Endothelial cell of umbilical vein (primary cell): ENCODE results near the gene PCDH19. TPM values are rescaled to one million over a fixed set of nuclear protein-coding genes. Genes with fewer than 3 reads are reported as not detected.

Experiments used
- BruUV-seq: library from RNA; stranded (reverse); fragments of 400-500 nt; replicated peaks from 2 replicates; lab custom pipeline; 2021; lab: Mats Ljungman, UMichigan
- CTCF ChIA-PET: fragments of 300-600, 350-600 bp; sonication (Branson Sonifier 250); formaldehyde crosslinking; loops from one replicate; lab custom pipeline; 2021; ENCODE audit warnings: antibody characterized with exemption, inconsistent platforms; lab: Charles Lee
- POLR2A ChIA-PET: fragments of 300-600, 350-600 bp; sonication (Branson Sonifier 250); formaldehyde crosslinking; loops from one replicate; lab custom pipeline; 2021; ENCODE audit warnings: antibody characterized with exemption, inconsistent platforms; lab: Charles Lee
- DNase-seq: peaks from one replicate; pipeline ENCODE4 v3.0.0-alpha.2; 2011; ENCODE audit warnings: low read depth, low spot score
- FAIRE-seq: peaks from 2 replicates; lab custom pipeline; 2011; peaks lifted over from hg19 to GRCh38; lab: Jason Lieb, UNC
- H2AFZ ChIP-seq: 2 replicates; pipeline ENCODE4 v1.6.0; 2012; ENCODE audit warnings: low read depth, low read length, control low read depth, inconsistent platforms
- H3K27ac ChIP-seq: 2 replicates; pipeline ENCODE4 v1.5.1; 2011; ENCODE audit warnings: low read depth, mild to moderate bottlenecking, control low read depth, low read length, moderate library complexity; ENCODE audit not compliant: insufficient read depth
- H3K27me3 ChIP-seq, 2 experiments: 2 replicates each; pipeline versions ENCODE4 v1.6.0 to v1.6.1; 2011; ENCODE audit warnings: low read length in 2 of 2, mixed read lengths in 1 of 2; ENCODE audit not compliant: control insufficient read depth in 2 of 2, insufficient read depth in 2 of 2
- H3K36me3 ChIP-seq, 2 experiments: 2 replicates in 1 of 2; 3 replicates in 1 of 2; pipeline ENCODE4 v1.5.1; 2011; ENCODE audit warnings: low read length in 2 of 2, mild to moderate bottlenecking in 1 of 2, moderate library complexity in 1 of 2; ENCODE audit not compliant: control insufficient read depth in 2 of 2, insufficient read depth in 2 of 2; ENCODE audit errors: extremely low read depth in 1 of 2
- H3K4me1 ChIP-seq: 3 replicates; pipeline ENCODE4 v1.5.1; 2011; ENCODE audit warnings: mild to moderate bottlenecking, low read length; ENCODE audit not compliant: control insufficient read depth, insufficient read depth; ENCODE audit errors: extremely low read depth
- H3K4me2 ChIP-seq: 2 replicates; pipeline ENCODE4 v1.6.1; 2011; ENCODE audit warnings: low read length, control low read depth, mixed read lengths; ENCODE audit not compliant: insufficient read depth
- H3K4me3 ChIP-seq, 3 experiments: fragments of 200-600 bp in 1 of 3; sonication (generic), shearing (Covaris generic) in 1 of 3; replicated peaks in 1 of 3; 2 replicates each; pipeline ENCODE4 v1.5.1; 2011 to 2016; ENCODE audit warnings: control low read depth in 3 of 3, low read length in 3 of 3, mild to moderate bottlenecking in 2 of 3, inconsistent platforms in 1 of 3, low read depth in 1 of 3, moderate library complexity in 1 of 3; ENCODE audit not compliant: insufficient read depth in 1 of 3
- H3K79me2 ChIP-seq: 2 replicates; pipeline ENCODE4 v1.6.0; 2012; ENCODE audit warnings: low read length, inconsistent platforms; ENCODE audit not compliant: control insufficient read depth, insufficient read depth
- H3K9ac ChIP-seq: replicated peaks from 2 replicates; pipeline ENCODE3; 2011; ENCODE audit warnings: low read length, control low read depth; ENCODE audit not compliant: insufficient read depth; ENCODE audit errors: extremely low read depth
- H3K9me1 ChIP-seq: replicated peaks from 3 replicates; pipeline ENCODE4 v1.6.0; 2011; ENCODE audit warnings: mild to moderate bottlenecking, low read length; ENCODE audit not compliant: control insufficient read depth, insufficient read depth; ENCODE audit errors: extremely low read depth
- H3K9me3 ChIP-seq: replicated peaks from 2 replicates; pipeline ENCODE4 v1.5.1; 2012; ENCODE audit warnings: low read length, inconsistent platforms; ENCODE audit not compliant: control insufficient read depth, insufficient read depth
- H4K20me1 ChIP-seq: replicated peaks from 2 replicates; pipeline ENCODE3; 2011; ENCODE audit warnings: mild to moderate bottlenecking, low read length; ENCODE audit not compliant: control insufficient read depth, insufficient read depth; ENCODE audit errors: extremely low read depth
- CTCF ChIP-seq, 2 donors: IDR thresholded peaks; 1 replicate in 1 of 2; 2 replicates in 1 of 2; pipeline ENCODE4 v1.5.1; 2011; ENCODE audit warnings: low read length in 2 of 2, mild to moderate bottlenecking in 2 of 2, moderate library complexity in 2 of 2, control low read depth in 1 of 2, inconsistent platforms in 1 of 2, low read depth in 1 of 2; ENCODE audit not compliant: insufficient read depth in 1 of 2; ENCODE audit errors: extremely low read depth in 1 of 2
- EZH2 ChIP-seq: IDR thresholded peaks from 2 replicates; pipeline ENCODE4 v1.6.1; 2012; ENCODE audit warnings: borderline replicate concordance, low read depth, mild to moderate bottlenecking, moderate library complexity, low read length, inconsistent platforms; ENCODE audit not compliant: severe bottlenecking
- FOS ChIP-seq: IDR thresholded peaks from 2 replicates; pipeline ENCODE4 v1.6.1; 2011; ENCODE audit warnings: mild to moderate bottlenecking, low read length, moderate library complexity, borderline replicate concordance; ENCODE audit not compliant: insufficient read depth
- GATA2 ChIP-seq: IDR thresholded peaks from 2 replicates; pipeline ENCODE4 v1.7.0; 2011; ENCODE audit warnings: low read depth, mild to moderate bottlenecking, moderate library complexity, mixed read lengths, low read length; ENCODE audit not compliant: insufficient read length, insufficient read depth
- JUN ChIP-seq: IDR thresholded peaks from 2 replicates; pipeline ENCODE4 v1.6.1; 2011; ENCODE audit warnings: borderline replicate concordance, low read depth; ENCODE audit not compliant: insufficient read length, insufficient read depth
- MAX ChIP-seq: IDR thresholded peaks from 2 replicates; pipeline ENCODE4 v1.6.1; 2011; ENCODE audit not compliant: insufficient read depth, insufficient read length
- MYC ChIP-seq: IDR thresholded peaks from one replicate; pipeline ENCODE4 v1.6.1; 2011; ENCODE audit warnings: mild to moderate bottlenecking, low read depth, low read length
- POLR2A ChIP-seq: IDR thresholded peaks from 2 replicates; pipeline ENCODE4 v1.6.1; 2012; ENCODE audit warnings: low read depth, mild to moderate bottlenecking, control low read depth, low read length
- POLR2AphosphoS5 ChIP-seq: IDR thresholded peaks from 2 replicates; pipeline ENCODE4 v1.6.1; 2012; ENCODE audit warnings: low read depth, mild to moderate bottlenecking, control low read depth, low read length, moderate library complexity; ENCODE audit not compliant: insufficient read depth
- dilution Hi-C: fragments of 300-500 bp; cut with MboI; formaldehyde crosslinking; loops from one replicate; pipeline ENCODE4 v1.15.0; 2019; ENCODE audit warnings: low sequenced_read_pairs; ENCODE audit not compliant: extremely low pct_ligation_motif_present
- intact Hi-C: fragments of 100-400 bp; cut with micrococcal nuclease; formaldehyde crosslinking; loops from one replicate; pipeline ENCODE4 v1.10.0; 2022
- polyA plus RNA-seq, 4 experiments: library from polyadenylated mRNA; depleted of rRNA in 3 of 4; stranded (reverse) in 3 of 4; unstranded in 1 of 4; fragments of >200 nt; gene quantifications; 2 replicates each; pipeline versions ENCODE4 v1.2.1 to v1.2.3, GENCODE V29; 2011 to 2012; ENCODE audit warnings: missing spikeins in 1 of 4
- total RNA-seq: library from RNA; stranded (reverse); gene quantifications from 2 replicates; pipeline ENCODE4 v1.2.3, GENCODE V29; 2021

Gene PCDH19
- total and polyA plus RNA-seq, 2 donors (not counting 3 experiments of a cell fraction or from before 2014, with no cell fraction given) = 1.2 to 4.3 TPM

- Histone ChIP-seq H3K27me3 (no peaks in the 10 kb centered on the region), H3K9me3 (no peaks in the 10 kb centered on the region), H3K4me1 (no peaks in the 10 kb centered on the region), H3K4me3 (no peak overlapping the region), H3K9me1 (no peaks in the 10 kb centered on the region), H3K79me2 (no peaks in the 10 kb centered on the region), H3K27ac (no peak overlapping the region), H3K36me3 (no peaks in the 10 kb centered on the region), H3K9ac (no peak overlapping the region), H3K4me2 (no peak overlapping the region), H4K20me1 (no peaks in the 10 kb centered on the region), H2AFZ (no peak overlapping the region)
- ChIA-PET POLR2A (no interaction called here), CTCF (no interaction called here)
- no TSS peak for BruUV-seq
- TF ChIP-seq MYC (no peak), FOS (no peak), MAX (no peak), CTCF (IDR thresholded peaks at IDR 0.05; ENCODE audit: extremely low read depth in 1 of 2, insufficient read depth in 1 of 2, low read depth in 1 of 2, low read length in 2 of 2) (no peak), POLR2AphosphoS5 (no peak), EZH2 (no peak), JUN (no peak), GATA2 (no peak), POLR2A (no peak)
- intact Hi-C loops (no loop called here), dilution Hi-C loops (no loop called here)
- FAIRE-seq (no peak), DNase-seq (no peak)
These were observed 121.0 kb downstream of the PCDH19 start for GRCh38 chrX:100289066-100289558.
